HG03354 (cell line): ENCODE results near the gene SSTR5.

Source experiments
- ATAC-seq: cut with Tn5 transposase; IDR thresholded peaks from one replicate; pipeline ENCODE4 v1.9.1; 2021; ENCODE audit warnings: mild to moderate bottlenecking; ENCODE audit not compliant: unreplicated experiment, poor library complexity, severe bottlenecking

SSTR5 gene

DNA sequence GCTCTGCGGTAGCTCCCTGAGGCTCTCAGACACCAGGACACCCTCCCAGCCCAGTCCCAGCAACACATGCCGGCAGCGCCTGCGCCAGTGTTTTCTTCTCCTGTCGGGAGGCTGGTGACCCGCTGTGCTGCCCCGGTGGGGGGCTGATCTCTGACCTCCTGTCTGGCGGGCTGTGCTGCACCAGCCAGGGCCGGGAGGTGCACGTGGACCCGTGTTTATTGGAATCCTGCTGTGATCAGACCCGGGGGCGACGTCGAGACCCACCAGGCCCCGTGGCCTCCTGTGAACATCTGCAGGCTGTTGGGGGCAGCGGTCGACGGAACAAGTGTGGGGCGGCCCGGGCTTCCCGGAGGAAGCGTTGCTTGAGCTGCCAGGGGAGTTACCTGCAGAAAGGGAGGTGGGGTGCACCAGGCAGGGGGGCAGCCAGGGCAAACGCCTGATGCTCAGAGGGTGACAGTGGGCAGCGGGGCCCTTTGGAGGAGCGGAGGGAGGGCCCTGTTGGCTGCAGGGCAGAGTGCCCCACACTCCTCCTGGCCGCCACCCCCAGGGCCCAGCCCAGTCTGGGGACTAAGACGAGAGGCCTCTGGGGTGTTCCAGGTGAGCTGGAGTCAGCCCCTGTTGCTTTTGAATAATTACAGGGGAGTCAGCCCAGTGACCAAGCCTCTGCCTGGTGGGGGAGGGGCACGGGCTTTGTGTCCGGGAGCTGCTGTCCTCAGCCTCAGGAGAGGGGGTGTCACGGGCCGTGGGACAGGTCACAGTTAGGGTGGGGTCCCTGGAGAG is 2.3 kb upstream of the SSTR5 start:
- no peak for ATAC-seq

GRCh38 chr16:1070864-1071408 is 1.6 kb upstream of the SSTR5 start:
- no peak for ATAC-seq

- ATAC-seq, result no peak
Measured at GRCh38 chr16:1071561-1072225, 854 bp upstream of the SSTR5 start.

GRCh38 chr16:1073262-1073558 is 663 bp downstream of the SSTR5 start:
- ATAC-seq, result no peak

GRCh38 chr16:1073566-1074378 is 1.2 kb downstream of the SSTR5 start:
- no peak for ATAC-seq

GRCh38 chr16:1074379-1074649 is 1.8 kb downstream of the SSTR5 start:
- no peak for ATAC-seq

- ATAC-seq, result no peak
Measured at GRCh38 chr16:1075546-1075945, 3.0 kb downstream of the SSTR5 start.

DNA sequence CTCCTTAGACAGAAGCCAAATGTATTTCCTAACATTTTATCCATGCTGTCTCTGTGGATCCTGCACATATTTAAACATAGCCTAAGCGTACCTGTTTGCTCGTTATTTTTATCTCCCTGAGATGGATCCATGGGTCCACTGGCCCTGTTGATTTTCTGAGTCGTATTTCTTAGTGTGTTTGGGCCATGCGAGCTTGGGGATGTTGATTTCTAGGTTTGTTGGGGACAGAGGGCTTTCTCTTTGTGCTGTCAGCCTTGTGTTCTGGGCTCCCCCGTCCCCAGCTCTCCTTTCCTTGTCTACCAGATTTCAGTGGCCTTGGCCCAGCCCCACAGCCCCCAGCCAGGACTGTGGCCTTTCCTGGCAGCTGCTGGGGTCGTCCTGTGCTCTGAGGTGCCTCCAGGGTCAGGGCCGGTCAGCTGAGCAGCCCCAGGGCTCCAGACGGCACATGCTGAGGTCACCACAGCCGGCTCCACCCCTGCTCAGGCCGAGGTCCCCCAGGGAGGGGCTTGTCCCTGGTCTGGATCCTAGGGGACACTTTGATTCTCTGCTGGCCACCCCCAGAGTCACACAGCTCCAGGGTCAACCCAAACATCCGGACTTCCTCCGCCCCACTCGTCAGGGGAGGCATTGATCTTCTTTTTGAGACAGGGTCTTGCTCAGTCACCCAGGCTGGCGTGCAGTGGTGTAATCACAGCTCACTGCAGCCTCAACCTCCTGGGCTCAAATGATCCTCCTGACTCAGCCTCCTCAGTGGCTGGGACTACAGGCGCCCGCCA is 4.4 kb downstream of the SSTR5 start:
- no peak for ATAC-seq

GRCh38 chr16:1077877-1078578 is 5.5 kb downstream of the SSTR5 start:
- no peak for ATAC-seq

DNA sequence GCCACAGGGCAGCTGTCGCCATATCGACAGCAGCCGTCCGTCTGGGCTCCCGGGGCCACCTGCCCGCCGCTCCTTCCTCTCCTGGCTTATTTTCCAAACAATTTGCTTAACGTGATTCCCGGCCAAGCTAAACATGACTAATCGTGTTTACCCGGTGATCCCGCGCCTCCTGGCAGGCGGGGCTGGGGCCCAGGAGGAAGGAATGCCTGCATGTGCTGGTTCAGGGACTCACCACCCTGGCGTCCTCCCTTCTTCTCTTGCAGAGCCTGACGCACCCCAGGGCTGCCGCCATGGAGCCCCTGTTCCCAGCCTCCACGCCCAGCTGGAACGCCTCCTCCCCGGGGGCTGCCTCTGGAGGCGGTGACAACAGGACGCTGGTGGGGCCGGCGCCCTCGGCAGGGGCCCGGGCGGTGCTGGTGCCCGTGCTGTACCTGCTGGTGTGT is 6.1 kb downstream of the SSTR5 start:
- no peak for ATAC-seq

DNA sequence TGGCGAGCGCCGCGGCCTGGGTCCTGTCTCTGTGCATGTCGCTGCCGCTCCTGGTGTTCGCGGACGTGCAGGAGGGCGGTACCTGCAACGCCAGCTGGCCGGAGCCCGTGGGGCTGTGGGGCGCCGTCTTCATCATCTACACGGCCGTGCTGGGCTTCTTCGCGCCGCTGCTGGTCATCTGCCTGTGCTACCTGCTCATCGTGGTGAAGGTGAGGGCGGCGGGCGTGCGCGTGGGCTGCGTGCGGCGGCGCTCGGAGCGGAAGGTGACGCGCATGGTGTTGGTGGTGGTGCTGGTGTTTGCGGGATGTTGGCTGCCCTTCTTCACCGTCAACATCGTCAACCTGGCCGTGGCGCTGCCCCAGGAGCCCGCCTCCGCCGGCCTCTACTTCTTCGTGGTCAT is 6.8 kb downstream of the SSTR5 start:
- no peak for ATAC-seq

- no peak for ATAC-seq
Measured at GRCh38 chr16:1079786-1080525, 7.4 kb downstream of the SSTR5 start.

- no peak for ATAC-seq
Measured at GRCh38 chr16:1080801-1081733, 8.5 kb downstream of the SSTR5 start.

GRCh38 chr16:1081734-1082265 is 9.3 kb downstream of the SSTR5 start:
- no peak for ATAC-seq

- no peak for ATAC-seq
Measured at GRCh38 chr16:1082266-1082951, 9.9 kb downstream of the SSTR5 start.

DNA sequence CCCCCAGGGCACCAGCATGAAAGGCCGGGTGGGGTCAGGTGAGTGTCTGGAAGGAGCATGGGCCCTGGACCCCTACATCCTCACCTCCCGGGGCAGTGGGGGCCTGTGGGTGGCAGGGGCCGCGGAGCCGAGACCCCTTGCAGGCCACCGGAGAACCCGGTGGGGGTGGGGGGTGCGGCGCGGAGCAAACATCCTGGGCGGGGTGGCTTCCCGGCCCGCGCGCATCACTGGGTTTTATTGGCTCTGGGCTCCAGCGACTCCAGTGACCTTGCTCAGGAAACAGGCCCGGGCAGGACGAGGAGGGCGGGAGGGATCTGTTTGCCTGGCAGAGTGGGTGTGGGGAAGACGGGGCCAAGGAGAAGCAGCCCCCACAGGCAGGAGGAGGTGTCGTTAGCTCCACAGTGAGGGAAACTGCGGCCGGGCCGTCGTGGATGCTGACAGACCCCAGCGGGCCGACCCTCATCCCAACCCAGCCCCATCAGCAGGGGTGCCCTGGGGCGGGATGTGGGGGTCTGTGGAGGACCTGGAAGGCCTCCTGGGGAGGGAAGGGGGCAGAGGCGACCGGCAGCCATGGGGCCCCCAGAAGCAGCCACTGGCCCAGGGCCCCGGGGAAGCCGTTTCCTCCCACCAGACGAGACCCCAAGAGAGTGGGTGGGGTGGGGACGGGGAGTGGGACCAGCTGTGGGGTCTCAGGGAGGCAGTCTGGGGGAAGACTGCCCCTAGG is 10.6 kb downstream of the SSTR5 start:
- ATAC-seq, result no peak
